NOMO-1 treated with dmso at 0.1 percent for 144 hours (cell line): ENCODE data around the gene CTCF.
A peak's percentile ranks its signal among the peaks of the same experiment; 100 is the strongest.

ENCODE experiments used
- DNase-seq: peaks from one replicate; lab custom pipeline; 2025; ENCODE audit not compliant: unreplicated experiment; lab: John Stamatoyannopoulos, UW

CTCF gene

DNA sequence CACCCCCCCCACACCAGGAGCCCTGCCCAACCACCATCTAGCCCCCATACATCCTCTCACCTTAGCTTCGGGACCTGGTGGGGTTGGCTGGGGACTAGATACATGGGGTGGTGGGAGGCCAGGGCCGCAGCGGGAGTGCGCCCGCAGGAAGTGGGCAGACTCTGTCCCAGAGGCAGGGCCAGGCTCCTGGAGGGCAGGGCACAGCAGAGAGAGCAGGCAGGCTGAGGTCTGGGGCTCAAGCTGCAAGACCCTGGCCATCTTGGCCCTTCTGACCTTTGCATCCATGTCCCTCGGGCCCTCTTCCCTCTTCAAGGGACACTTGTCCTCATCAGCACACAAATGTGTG lies 101.5 kb downstream of the CTCF start:
- DNase-seq: no peak

DNA sequence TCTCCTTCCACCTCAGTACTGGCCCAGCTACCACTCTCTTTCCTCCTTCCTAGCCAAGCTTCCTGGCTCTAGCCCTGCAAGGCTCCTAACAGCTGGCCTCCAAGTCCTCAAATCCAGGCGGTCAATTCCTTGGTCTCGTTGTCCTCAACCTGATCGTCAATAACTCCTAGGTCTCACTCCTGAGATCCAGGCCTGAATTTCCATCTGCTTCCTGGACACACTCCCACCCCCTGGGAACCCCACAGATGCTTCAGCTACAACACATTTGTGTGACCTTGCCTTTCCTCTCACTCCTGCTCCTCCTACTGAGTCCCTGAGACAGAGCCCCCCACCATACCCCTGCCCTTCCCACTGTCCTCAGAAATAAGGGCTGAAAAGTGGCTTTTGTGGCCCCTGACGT lies 101.9 kb downstream of the CTCF start:
- no peak for DNase-seq

DNA sequence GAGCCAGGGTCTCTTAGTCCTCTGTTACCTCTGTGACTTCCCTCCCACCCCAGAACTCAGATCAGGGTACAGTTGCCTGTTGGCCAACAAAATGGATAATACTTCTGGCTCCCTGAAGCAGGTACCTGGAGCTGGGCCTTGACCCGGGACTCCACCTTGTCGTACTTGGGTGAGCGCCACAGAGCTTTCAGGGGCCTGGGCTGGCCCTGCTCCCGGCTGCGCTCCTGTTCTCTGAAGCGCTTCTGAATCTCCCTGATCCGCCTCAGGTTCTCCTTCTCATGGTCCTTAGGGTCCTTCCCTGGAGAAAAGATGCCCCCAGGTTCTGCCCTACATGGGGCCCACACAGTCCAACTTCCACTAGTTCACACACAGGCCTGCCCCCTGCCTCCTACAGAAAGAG lies 102.5 kb downstream of the CTCF start:
- DNase-seq: no peak

DNA sequence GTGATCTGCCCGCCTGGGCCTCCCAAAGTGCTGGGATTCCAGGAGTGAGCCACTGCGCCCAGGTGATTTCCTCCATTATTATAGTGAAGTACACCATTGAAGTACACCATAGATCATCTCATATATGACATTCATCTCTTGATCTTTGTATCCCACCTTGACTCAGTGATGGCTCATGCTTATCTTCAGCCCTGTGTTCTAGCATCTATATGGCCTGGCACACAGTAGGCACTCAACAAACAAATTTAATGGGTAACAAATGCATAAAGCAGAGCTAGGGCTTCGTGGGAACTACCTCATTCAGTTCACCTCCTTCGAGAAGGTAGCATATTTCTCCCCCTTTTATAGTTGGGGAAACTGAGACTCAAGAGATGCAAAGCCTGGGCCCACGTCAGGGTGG lies 103.3 kb downstream of the CTCF start:
- DNase-seq: no peak

DNA sequence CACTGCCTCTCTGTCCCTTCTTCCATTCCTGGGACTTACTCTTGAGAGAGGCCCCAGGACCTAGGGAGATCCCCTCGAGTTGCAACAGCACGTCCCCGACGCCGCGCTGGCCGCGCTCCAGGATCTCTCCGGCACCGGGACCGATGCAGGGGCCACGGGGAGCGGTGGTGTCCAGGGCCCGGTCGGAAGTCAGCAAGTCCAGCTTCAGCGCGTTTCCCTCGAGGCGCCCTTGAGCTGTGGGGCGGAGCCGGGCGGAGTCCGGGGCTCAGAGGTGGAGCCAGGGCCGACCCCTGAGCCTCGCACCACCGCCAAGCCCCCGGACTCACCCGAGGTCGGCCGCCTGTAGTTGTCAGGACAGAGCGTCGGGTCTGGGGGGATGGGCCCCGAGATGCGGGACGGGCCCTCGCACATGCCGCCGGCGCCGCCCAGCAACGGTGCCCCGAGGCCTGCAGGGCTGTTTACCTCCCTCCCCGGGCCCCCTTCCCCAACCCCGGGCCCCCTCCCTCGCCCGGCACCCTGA lies 103.8 kb downstream of the CTCF start:
- DNase-seq: no peak

DNA sequence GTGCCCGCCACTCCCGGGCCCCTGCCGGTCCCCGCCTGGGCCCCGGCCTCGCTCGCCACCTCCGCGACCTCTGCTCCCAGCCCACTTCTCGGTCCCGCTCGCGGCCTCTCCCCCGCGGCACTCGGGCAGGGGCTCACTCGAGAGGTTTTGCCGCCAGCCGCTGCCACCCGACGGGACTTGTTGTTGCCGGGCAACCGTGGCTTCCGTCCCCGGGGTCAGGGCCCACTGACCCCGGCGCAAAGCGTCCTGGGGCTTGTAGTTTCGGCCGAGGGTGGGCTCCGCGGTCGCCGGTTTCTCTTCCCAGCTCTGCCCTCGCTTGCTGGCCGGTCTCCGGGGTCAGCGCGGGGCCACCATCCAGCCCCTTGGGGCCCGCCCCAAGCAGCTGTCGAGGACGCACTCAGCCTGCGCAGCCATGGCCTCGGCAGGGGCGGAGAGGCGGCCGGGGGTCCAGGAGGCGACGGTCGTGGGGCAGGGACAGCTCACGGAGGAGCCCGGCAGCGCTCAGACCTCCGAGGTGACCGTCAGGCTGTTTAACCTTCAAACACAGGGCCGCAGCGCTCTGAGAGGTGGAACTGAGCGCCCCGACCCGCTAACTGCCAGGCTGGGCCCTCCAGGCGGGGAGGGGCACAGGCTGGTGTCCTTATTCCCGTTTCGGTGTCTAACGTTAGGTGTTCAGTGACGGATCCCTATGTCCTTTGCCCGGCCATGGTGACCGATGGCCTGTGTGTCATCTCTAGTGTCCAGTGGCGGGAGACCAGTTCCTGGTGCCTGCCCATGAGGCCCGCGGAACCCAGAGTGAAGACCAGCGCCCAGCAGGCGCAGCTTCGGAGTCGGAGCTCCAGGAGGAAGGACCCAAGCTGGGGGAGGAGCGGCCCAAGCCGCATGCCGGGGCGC lies 104.5 kb downstream of the CTCF start, which contains the start of the genes C16orf86 and ENKD1:
Gene C16orf86 (plus strand): TSS at position 256 of the 894 bp plus-strand sequence. CDS start 157 bp downstream, at position 413.
Gene ENKD1 (minus strand): TSS at position 192 of the 894 bp plus-strand sequence. CDS start 308 bp downstream, outside the sequence.
- peak; percentile 74 for DNase-seq

DNA sequence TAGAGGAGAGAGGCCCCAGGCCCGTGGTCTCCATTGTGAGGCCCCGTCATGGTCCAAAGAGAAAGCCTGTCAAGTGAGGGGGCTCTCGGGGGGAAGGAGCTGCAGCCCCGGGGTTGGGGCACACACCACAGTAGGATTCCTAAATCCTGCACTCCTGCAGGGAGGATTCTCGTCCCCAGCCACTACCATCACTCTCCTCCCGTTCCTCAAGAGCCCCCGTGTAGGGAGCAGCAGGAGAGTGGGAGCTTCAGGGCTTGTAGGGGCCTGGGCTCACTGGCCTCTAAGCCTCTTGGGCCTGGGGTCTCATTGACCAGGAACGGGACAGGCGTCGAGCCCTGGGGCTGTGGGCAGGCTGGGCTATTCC lies 105.1 kb downstream of the CTCF start:
- DNase-seq: no peak

DNA sequence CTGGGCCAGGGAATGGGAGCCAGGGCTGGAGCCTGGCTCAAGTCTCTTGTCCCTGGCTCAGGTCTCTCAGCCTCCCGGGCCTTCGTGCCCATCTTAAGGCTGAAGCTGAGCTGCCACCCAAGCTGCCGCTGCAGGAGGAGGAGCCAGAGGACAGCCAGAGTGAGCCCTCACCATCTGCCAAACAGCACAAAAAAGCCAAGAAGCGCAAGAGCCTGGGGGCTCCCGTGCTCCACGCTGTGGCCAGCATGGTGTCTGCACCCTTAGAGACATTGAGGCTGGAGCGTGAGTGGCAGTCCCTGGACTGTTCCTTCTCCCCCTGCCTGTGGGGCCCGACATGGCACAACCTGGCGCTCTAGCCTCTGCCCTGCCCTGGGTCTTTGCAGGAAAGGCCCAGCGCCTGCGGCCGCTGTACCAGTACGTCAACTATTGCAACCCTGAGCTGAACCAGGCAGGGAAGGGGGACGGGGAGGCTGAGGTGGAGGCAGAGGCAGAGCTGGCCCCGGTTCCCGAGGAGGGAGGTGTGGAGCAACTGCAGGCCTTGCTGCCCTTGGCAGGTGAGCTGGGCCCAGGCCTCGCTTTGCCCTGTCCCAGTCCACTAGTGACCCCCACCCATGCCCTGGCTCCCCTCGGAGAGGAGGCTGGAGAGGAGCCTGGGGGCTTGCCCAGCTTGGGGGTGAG lies 105.6 kb downstream of the CTCF start:
- peak; percentile 95 for DNase-seq

DNA sequence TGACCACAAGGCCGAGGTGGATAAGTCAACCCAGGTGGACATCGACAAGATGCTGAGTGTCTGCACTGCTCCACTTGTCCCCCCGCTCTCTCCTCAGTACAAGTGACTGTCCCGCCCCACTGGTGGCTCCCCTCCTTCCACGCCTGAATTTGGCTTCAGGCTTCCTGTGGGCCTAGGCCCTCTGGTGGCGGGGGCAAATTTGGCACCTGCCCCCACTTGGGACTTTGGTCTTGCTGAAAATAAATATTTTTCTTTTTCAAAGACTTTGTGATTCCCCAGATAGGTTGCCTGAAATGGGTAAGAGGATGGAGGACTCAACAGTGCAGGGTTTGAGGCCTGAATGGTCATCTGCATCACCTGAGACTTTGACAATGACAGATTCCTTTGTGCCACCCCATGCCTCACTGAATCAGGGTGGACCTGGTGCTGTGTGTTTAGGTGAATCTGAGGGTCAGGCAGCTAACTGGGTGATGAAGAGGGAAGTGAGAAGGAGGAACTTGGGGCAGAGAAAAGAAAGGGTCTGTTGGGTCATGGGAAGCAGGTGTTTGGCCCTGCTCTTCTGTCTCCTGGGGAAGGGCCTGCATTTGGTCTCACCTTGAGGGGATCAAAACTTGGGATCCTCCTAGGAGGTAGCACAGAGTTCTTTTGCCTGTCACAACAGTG lies 106.3 kb downstream of the CTCF start:
- no peak for DNase-seq

DNA sequence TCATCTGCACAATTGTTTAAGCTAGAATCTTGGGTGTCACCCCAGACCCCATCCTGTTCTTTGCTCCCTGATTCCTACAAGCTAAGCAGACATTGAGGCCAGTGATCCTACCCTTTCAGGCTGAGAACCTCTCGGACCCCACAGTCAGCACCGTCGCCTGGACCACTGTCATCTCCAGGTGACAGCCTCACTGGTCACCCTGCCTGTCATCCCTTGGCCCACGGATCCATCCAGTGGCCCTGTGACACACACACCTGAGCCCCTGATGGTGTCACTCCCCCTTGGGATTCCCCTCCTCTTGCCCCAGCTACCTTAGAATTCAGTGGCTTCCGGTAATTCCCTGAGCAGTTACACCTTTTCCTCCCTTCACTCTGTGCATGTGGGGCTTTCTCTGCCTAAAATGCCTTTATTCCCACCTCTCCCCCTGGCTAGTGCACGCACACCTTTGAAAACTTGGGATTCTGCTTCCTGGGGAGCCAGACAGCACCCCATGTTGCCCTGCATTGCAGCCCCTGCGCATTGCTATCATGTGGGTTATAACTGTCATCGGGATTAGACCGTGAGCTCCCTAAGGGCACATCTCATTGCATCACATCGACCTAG lies 107.3 kb downstream of the CTCF start:
- DNase-seq: no peak

DNA sequence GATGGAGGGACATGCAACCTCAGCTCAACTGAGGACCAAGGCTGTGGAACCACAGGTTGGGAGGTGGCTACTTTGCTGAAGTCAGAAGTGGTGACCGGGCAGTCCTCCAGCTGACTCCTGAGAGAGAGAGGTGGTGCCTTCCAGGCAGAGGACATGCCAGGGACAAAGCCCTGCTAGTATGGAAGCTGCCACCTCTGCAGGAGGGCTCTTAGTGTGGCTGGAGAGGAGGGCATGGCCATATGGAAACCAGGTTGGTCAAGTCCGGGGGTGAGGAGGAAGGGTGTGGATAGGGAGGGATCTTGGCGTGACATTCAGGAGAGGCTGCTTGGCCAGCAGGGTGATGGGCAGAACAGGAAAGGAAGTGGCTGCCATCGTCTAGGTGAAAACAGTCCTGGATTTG lies 110.0 kb downstream of the CTCF start:
- no peak for DNase-seq

DNA sequence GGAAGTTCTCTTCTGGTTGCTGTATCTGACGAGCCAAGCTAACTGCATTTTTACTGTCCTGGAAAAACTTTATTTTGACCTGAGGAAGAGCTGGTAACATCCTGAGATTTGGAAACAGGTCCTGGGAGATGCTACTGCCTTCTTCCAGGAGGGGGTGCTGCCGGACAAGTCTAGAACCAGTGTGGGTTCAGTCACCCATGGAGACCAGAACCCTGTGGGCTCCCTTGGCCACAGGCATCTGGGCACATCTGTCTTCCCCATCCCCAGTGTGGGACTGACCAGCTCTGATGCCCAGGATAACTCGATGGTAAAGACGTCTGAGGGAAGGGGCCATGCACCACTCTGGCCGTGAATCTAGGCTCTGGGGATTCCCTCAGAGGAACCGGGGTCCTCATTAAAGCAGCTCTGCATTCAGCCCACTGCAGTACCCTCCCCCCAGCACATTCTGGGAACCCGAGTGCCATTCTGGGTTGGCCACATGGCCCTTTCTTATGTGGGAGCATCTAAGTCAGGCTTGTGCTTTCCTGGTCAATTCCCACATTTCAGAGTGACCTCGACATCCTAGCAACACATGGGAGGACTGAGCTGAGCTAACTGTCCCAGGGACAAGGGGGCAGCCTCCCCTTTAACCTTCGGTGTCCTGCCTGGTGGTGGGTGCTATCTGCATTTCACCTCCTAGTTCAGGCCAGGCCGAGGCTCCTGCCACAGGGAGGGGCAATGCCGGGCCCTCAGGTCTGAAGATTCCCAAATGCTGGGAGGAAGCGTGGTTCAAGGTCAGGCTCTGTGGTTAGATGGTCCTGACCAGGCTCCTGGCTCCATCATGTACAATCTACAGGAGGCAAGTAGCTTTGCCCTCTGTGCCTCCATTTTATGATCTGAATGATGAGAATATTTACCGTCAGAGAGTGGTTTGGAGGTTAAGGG lies 110.7 kb downstream of the CTCF start:
- DNase-seq: peak; percentile 16

DNA sequence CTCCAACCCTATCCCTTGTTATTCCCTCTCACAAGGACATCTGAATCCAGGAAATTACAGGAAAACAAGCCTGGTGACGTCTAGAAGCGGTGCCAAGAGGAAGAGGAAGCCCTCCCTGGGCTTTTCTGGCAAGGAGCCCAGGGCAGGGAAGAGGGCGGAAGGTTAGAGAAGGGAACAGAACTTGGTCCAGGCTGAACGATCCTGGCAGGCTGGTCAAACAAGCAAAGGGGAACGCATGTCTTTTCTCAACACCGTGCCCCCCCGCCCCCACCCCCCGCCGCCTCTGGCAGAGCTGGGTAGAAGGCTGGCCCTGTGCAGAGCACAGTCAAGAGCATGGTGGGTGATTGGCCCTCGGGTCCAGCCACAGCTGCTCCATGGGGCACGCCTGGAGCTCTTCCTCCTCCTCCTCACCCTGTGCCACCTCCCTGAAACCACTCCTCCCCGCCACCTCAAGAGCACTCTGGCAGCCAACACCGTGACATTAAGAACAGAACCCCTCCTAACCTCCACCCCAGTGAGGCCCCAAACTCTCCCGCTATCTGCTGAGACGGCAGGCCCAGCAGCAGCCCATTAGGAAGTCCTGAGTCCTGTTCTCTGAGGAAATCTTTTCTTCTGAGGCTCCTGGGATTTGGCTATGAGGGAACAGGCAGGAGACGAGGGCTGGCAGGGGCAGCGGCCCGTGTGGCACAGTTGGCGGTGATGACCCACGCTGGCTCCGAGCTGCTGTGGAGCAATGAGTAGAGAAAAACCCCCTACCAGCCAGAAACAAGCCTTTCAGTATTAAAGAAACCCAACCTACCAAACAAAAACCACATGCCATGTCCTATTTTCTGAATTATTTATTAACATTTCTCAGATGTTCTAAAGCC lies 111.6 kb downstream of the CTCF start:
- no peak for DNase-seq

DNA sequence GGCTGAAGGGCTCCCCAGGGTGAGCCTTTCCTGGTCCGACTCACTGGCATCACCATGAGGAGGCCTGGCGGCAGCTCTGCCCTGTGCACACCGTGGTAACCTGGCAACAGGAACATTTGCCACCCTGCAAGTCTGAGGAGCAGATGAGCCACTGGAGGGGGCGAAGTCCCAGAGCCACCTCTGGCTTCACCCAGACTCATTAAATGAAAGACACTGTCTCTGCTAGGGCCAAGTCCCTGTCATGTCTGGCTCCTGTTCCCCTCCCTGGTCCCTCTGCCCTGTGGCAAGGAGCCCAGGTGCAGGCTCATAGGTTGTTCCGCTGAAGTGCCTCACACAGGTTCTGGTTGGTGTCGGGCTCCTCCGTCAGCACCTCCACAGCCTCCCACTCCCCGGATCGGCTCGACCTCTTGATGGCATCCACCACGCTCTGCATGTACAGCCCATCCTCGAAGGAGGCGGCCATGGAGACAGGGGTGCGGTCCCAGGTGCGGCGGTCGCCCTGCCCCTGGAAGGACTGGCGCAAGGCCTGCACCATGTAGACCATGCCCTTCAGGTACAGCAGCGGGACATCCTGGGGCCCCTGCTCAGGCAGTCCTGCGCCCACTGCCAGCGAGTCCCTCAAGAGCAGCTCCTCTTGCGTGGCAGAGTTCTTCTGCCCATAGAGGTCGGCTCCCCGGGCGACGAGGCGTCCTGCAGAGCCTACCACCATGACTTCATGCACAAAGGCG lies 112.7 kb downstream of the CTCF start:
- DNase-seq: no peak

DNA sequence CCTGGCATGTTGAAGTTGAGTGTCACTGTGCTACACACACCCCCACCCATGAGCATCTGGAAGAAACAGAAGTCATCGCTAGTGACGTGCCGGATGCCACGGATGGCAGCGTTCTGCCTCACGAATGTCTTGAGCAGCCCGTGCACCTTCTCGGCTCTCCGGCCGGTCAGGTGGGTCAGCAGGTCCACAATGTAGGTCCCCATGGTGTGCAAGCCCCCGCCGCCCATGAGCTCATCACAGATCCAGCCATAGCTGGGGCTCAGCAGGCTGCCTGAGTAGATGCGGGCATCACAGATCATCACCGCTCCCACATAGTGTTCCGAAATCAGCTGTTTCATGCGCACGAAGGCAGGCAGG lies 113.2 kb downstream of the CTCF start:
- DNase-seq: no peak

DNA sequence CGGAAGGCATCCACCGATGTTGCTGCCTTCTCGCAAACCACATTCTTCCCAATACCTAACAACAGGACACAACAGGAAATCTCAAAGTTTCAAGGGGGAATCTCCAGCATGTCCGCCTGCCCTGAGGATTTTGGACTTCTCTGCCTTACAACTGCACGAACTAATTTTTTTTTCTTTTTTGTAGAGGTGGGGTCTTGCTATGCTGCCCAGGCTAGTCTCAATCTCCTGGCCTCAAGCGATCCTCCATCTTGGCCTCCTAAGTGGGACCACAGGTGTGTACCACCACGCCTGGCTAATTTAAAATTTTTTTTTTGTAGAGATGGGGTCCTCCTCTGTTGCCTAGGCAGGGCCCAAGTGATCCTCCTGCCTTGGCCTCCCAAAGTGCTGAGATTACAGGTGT lies 113.7 kb downstream of the CTCF start:
- no peak for DNase-seq

DNA sequence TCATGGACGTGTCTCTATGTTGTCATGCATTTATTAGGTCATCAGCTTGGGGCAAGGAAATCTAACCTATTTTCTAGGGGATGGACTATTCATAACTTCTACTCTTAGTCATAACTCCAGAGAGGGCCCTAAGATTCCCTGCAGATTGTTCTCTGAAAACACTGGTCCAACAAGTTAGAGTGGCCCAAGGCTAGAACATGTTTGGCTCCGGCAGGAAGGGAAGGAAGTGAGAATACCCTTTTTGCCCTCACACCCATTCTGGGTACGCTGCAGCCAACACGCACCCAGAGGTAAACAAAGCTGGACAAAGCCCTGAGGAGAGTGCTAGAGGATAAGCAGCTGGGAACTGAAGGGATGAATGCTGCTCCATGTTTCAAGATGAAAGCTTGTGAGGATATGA lies 114.2 kb downstream of the CTCF start:
- DNase-seq: no peak

DNA sequence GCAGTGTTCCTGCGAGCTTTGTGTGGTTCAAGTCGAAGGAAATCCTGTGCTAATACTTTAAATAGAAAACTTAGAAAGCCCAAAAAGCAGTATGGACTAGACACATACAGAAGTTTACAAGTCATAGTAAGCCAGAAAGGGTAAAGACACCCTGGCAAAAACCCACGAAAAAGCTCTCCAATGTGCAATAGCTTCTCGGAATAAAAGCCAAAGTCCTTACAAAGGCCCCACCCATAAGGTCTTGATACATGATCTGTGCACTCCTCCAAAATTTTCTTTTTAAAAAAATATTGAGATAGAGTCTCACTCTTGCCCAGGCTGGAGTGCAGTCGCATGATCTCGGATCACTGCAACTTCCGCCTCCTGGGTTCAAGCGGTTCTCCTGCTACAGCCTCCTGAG lies 114.6 kb downstream of the CTCF start:
- no peak for DNase-seq

DNA sequence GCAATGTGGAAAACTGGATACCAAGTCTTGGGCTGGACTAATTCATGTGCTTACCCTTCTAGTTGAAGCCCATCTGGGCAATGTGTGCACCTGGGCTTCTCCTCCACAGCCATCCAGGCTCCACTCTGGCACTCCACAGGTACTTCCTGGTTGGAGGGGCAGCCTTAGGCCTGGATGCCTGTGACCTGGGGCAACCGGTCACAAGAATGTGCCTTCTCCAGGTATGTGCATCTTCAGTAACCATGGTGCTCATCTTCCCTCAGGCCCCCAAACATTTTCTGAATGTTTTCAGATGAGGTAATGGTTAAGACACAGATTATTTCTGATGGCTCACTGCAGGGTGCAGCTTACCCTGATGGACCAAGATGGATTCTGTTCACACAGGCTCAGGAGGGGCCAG lies 115.4 kb downstream of the CTCF start:
- DNase-seq: no peak
